Measurements from ENCODE around the gene WWOX. TPM values are rescaled to one million over a fixed set of nuclear protein-coding genes. Genes with fewer than 3 reads are reported as not detected.

Gene WWOX
- total RNA-seq, 2 experiments from 2014 or later, result 19.9 to 29.4 TPM

DNA sequence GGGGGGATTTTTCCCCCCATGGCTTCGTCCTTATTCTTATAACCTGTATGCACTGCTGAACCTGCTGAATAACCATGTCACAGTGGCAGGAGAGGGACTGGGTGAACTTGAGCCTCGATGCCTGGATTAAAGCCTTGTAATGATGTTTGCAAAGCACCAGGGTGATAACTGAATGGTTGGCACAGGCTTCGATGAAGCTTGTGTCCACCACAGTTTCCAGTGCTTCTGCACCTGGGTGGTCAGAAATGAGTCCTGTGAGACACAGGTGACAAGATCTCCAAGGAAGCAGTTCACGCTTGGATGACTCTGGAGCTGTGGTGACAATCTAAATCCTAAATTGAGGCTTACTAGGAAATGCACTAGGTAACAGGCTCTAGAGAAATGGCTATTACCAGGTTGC, 771.8 kb downstream of the WWOX start:
- Mint-ChIP-seq H3K4me3 (no peak overlapping the region), H3K9me3 (ENCODE audit: low read depth) (no peaks in the 10 kb centered on the region), H3K27me3 (no peaks in the 10 kb centered on the region), H3K36me3 (ENCODE audit: low read depth) (peaks cover 2% of the 10 kb centered on the region), H3K4me1 (no peaks in the 10 kb centered on the region), H3K27ac (no peak overlapping the region)
- CTCF ChIA-PET, result no interaction called here
- intact Hi-C loops (cut with DNase I, micrococcal nuclease), result no loop called here
- ATAC-seq, result no peak
- POLR2A ChIA-PET, result interaction anchor here (1.0 kb wide), 1 partner anchor 16 kb away, joined by 3 read pairs; no protein-coding TSS in a partner anchor
- DNase-seq, result no peak

DNA sequence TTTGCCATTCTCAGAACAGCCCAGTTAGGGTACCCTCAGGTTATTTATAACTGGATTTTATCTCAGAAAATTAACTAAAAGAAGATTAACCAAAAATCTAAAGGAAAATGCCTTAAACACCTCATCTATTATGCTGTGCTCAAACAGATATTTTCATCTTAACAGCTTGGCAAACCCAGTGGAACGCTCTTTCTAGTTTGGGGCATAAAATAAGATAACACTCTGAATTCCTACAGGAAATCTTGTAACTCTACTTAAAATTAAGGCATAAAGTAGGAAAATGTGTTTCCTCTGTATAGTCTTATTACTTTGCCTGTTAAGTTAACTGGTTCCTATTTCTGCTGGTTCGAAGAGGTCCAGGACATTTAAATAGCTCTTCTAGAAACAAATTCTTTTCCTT, 777.2 kb downstream of the WWOX start:
- Mint-ChIP-seq H3K9me3 (ENCODE audit: low read depth) (no peaks in the 10 kb centered on the region), H3K27ac (no peak overlapping the region)
- no peak for ATAC-seq

DNA sequence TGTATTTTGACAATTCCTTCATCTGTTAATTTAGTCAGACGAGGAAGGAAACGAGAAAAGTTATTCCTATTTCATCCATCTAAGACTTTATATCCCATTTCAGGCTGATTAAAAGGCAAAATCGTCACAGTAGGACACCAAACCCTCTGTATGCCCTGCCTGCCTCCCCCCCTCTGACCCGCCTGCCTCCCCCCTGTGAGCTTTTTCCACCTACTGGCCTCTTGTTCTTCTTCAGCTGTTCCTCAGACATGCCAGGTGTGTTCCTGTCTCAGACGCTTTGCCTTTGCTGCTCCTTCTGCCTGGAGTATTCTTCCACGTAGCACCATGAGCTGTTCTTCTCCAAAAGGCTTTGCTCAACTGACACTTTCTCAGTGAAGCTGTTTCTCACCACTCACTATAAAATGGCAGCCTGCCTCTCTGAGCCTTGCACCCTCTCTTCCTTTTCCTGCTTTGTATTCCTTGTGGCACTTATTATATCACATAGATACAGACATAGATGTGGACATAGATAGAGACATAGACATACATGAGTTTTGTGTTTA, 777.7 kb downstream of the WWOX start:
- intact Hi-C loops (cut with DNase I, micrococcal nuclease), result no loop called here
- H3K27ac Mint-ChIP-seq, result no peak overlapping the region
- no peaks in the 10 kb centered on the region for H3K4me1 Mint-ChIP-seq
- ChIA-PET CTCF (interaction anchor here (0.9 kb wide), 1 partner anchor 35 kb away, joined by 3 read pairs; no protein-coding TSS in a partner anchor), POLR2A (no interaction called here)
- H3K27me3 Mint-ChIP-seq, result no peaks in the 10 kb centered on the region
- DNase-seq (no peak), ATAC-seq (no peak)
- H3K36me3 Mint-ChIP-seq (ENCODE audit: low read depth), result no peaks in the 10 kb centered on the region
- no peak overlapping the region for H3K4me3 Mint-ChIP-seq
- no peaks in the 10 kb centered on the region for H3K9me3 Mint-ChIP-seq (ENCODE audit: low read depth)

More for the DNA sequence above, 777.2 kb downstream of the WWOX start:
- H3K4me3 Mint-ChIP-seq, result no peak overlapping the region
- no peak for DNase-seq
- CTCF ChIA-PET, result interaction anchor here (0.8 kb wide), 1 partner anchor 17 kb away, joined by 4 read pairs; no protein-coding TSS in a partner anchor
- no peaks in the 10 kb centered on the region for H3K27me3 Mint-ChIP-seq
- intact Hi-C loops (cut with DNase I, micrococcal nuclease), result no loop called here
- POLR2A ChIA-PET, result no interaction called here
- H3K4me1 Mint-ChIP-seq, result no peaks in the 10 kb centered on the region
- H3K36me3 Mint-ChIP-seq (ENCODE audit: low read depth), result no peaks in the 10 kb centered on the region

DNA sequence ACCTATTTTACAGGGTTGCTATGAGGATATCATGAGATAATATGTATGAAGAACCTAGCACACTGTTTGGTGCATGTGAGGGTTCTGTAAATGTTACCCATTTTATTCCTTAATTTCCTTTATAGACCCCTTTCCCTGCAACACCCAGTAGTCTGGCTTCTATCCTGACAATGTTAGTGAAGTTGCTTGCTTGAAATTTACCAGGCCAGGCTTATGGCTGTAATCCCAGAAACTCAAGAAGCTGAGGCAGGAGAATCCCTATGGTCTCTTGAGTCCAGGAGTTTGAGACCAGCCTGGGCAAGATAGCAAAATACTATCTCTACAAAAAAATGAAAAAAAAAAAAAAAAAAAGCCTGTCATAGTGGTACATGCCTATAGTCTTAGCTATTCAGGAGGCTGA, 779.1 kb downstream of the WWOX start:
- Mint-ChIP-seq H3K4me3 (no peak overlapping the region), H3K4me1 (peaks cover 3% of the 10 kb centered on the region), H3K36me3 (ENCODE audit: low read depth) (no peaks in the 10 kb centered on the region), H3K27ac (no peak overlapping the region), H3K27me3 (no peaks in the 10 kb centered on the region), H3K9me3 (ENCODE audit: low read depth) (no peaks in the 10 kb centered on the region)
- no peak for ATAC-seq
- POLR2A ChIA-PET, result no interaction called here
- CTCF ChIA-PET, result no interaction called here
- intact Hi-C loops (cut with DNase I, micrococcal nuclease), result no loop called here
- DNase-seq, result no peak

DNA sequence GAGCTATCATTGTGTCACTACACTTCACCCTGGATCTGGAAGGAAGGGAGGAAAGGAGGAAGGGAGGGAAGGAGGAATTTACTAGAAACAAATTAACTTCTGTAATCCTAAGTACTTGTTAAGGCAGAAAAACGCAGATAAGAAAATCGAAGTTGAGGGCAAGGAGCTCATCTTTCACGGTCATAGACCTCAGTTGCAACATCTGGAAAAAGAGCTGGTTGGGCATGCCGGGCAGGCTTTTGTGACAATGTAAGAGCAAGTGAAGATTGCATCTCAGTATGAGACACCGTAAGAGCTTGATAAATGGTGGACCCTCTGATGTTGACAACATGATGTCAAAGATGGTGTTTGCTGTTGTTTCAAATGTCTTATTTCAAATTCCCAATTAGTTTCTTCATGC, 779.6 kb downstream of the WWOX start:
- Mint-ChIP-seq H3K9me3 (ENCODE audit: low read depth) (no peaks in the 10 kb centered on the region), H3K27ac (no peak overlapping the region), H3K4me3 (no peak overlapping the region), H3K27me3 (no peaks in the 10 kb centered on the region), H3K4me1 (peaks cover 3% of the 10 kb centered on the region), H3K36me3 (ENCODE audit: low read depth) (no peaks in the 10 kb centered on the region)
- ChIA-PET CTCF (no interaction called here), POLR2A (no interaction called here)
- intact Hi-C loops (cut with DNase I, micrococcal nuclease), result no loop called here
- ATAC-seq, result no peak
- no peak for DNase-seq

DNA sequence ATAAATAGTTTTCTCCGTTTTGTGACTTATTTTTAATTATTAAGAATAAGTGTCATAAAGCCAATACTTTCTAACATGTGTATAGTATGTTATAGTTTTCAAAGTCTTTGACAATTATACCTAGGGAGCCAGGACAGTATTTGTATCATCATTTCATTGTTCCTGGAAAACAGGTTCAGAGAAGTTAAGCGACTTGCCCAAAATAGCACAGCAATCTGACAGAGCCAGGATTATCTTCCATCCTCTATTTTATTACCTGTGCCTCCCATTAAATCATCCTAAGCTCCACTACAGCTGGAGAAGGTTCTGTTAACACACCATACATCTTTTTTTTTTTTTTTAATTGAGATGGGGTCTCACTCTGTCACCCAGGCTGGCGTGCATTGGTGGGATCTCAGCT, 782.7 kb downstream of the WWOX start:
- H3K4me3 Mint-ChIP-seq, result no peak overlapping the region
- H3K27ac Mint-ChIP-seq, result no peak overlapping the region
- H3K9me3 Mint-ChIP-seq (ENCODE audit: low read depth), result no peaks in the 10 kb centered on the region
- CTCF ChIA-PET, result interaction anchor here (0.7 kb wide), 1 partner anchor 745 kb away, joined by 3 read pairs; no protein-coding TSS in a partner anchor
- H3K27me3 Mint-ChIP-seq, result no peaks in the 10 kb centered on the region
- H3K4me1 Mint-ChIP-seq, result peaks cover 3% of the 10 kb centered on the region
- no peak for ATAC-seq
- H3K36me3 Mint-ChIP-seq (ENCODE audit: low read depth), result no peaks in the 10 kb centered on the region
- POLR2A ChIA-PET, result no interaction called here
- no peak for DNase-seq
- intact Hi-C loops (cut with DNase I, micrococcal nuclease), result no loop called here

DNA sequence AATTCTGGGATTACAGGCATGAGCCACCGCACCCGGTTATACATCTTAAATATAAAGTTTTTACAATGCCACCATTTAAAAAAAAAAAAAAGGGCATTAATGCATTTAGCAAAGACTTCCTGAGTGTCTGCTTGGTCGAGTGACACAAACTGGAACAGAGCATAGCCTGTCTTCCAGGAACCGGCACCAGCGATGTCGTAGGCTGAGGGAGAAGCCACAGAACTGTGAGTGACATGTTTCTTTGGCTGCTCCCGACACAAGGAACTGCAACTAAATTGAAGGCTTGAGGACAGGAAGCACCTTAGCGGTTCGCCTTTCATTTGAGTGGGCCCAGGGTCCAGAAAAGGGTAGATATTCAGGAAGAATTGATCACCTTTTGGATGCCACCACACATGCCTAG, 783.3 kb downstream of the WWOX start:
- H3K27me3 Mint-ChIP-seq, result no peaks in the 10 kb centered on the region
- no peaks in the 10 kb centered on the region for H3K36me3 Mint-ChIP-seq (ENCODE audit: low read depth)
- H3K9me3 Mint-ChIP-seq (ENCODE audit: low read depth), result no peaks in the 10 kb centered on the region
- peaks cover 3% of the 10 kb centered on the region for H3K4me1 Mint-ChIP-seq
- peak; percentile 47 for DNase-seq
- ChIA-PET POLR2A (no interaction called here), CTCF (interaction anchor here (0.7 kb wide), 1 partner anchor 745 kb away, joined by 3 read pairs; no protein-coding TSS in a partner anchor)
- no peak overlapping the region for H3K4me3 Mint-ChIP-seq
- peak; percentile 70 for ATAC-seq
- no peak overlapping the region for H3K27ac Mint-ChIP-seq
- intact Hi-C loops (cut with DNase I, micrococcal nuclease), result no loop called here

DNA sequence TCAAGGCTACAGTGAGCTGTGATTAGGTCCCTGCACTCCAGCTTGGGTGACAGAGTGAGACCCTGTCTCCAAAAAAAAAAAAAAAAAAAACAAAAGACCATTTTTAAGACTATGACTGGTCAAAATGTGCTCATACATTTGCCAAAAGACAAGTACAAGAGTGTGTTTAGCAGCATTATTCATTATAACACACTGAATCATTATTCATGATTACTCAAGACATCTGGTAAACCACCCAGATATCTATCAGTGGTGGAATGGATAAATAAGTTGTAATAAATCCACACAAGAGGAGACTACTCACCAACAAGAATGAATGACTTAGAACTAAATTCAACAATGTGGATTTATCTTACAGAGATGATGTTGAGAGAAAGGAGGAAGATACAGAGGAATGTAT, 784.8 kb downstream of the WWOX start:
- Mint-ChIP-seq H3K9me3 (ENCODE audit: low read depth) (no peaks in the 10 kb centered on the region), H3K27me3 (no peaks in the 10 kb centered on the region), H3K27ac (no peak overlapping the region), H3K4me1 (peaks cover 5% of the 10 kb centered on the region), H3K4me3 (no peak overlapping the region), H3K36me3 (ENCODE audit: low read depth) (no peaks in the 10 kb centered on the region)
- ATAC-seq, result peak; percentile 36
- intact Hi-C loops (cut with DNase I, micrococcal nuclease), result no loop called here
- DNase-seq, result no peak
- ChIA-PET POLR2A (interaction anchor here (0.6 kb wide), 1 partner anchor 68 kb away, joined by 3 read pairs; no protein-coding TSS in a partner anchor), CTCF (interaction anchor here (0.6 kb wide), 1 partner anchor 332 kb away, joined by 3 read pairs; no protein-coding TSS in a partner anchor)

DNA sequence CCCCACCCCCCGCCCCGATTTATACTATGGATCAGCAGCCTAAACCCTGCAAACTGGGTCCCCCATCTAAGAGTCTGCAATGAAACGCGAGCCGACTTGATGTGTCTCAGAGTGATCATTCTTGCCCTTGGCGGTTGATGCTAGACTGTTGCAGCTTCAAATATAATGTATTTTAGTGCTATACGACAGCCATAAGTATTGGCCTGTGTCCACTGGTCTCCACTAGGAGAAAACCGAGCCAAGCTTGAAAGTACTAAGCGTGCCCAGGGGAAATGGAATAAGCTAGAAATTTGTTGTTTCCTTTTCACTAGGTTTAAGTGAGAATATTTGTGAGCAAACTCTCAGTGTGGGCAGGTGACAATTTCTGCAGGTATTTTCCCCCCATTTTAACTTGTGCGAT, 789.9 kb downstream of the WWOX start:
- intact Hi-C loops (cut with DNase I, micrococcal nuclease), result no loop called here

DNA sequence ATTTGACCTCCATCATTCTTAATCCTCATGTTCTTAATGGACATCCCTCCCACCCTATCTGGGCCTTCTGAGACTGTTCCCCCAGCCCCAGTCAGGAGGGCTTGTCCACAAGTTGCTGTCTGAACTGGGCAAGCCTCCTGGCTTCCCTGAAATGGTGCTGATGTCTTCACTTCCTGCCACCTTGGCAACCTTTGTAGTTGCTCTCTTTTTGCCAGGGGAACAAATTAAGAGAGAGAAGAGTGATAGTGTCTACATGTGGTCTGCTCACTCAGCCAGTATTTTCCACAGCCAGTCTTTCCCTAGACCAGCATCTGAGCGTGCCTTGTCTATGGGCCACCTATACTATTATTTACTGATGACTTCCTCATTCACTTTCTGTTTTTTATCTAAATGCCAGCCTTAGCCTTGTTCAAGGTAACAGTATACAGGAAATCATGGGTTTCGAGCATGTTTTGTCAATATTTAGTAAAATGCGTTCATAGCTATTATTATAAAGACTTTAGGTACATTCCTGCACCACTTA, 791.0 kb downstream of the WWOX start:
- Mint-ChIP-seq H3K36me3 (ENCODE audit: low read depth) (peaks cover 4% of the 10 kb centered on the region), H3K9me3 (ENCODE audit: low read depth) (peaks cover 2% of the 10 kb centered on the region), H3K27ac (peak overlapping the region; percentile 89), H3K4me3 (no peak overlapping the region), H3K27me3 (no peaks in the 10 kb centered on the region), H3K4me1 (peaks cover 44% of the 10 kb centered on the region)
- ATAC-seq (no peak), DNase-seq (no peak)
- intact Hi-C loops (cut with DNase I, micrococcal nuclease), result no loop called here
- ChIA-PET CTCF (no interaction called here), POLR2A (no interaction called here)

More for the DNA sequence above, 789.9 kb downstream of the WWOX start:
- peaks cover 34% of the 10 kb centered on the region for H3K4me1 Mint-ChIP-seq
- no peaks in the 10 kb centered on the region for H3K9me3 Mint-ChIP-seq (ENCODE audit: low read depth)
- no peak for DNase-seq
- no peak overlapping the region for H3K4me3 Mint-ChIP-seq
- H3K27me3 Mint-ChIP-seq, result no peaks in the 10 kb centered on the region
- no peak overlapping the region for H3K27ac Mint-ChIP-seq
- ATAC-seq, result no peak
- POLR2A ChIA-PET, result no interaction called here
- peaks cover 4% of the 10 kb centered on the region for H3K36me3 Mint-ChIP-seq (ENCODE audit: low read depth)
- CTCF ChIA-PET, result no interaction called here

DNA sequence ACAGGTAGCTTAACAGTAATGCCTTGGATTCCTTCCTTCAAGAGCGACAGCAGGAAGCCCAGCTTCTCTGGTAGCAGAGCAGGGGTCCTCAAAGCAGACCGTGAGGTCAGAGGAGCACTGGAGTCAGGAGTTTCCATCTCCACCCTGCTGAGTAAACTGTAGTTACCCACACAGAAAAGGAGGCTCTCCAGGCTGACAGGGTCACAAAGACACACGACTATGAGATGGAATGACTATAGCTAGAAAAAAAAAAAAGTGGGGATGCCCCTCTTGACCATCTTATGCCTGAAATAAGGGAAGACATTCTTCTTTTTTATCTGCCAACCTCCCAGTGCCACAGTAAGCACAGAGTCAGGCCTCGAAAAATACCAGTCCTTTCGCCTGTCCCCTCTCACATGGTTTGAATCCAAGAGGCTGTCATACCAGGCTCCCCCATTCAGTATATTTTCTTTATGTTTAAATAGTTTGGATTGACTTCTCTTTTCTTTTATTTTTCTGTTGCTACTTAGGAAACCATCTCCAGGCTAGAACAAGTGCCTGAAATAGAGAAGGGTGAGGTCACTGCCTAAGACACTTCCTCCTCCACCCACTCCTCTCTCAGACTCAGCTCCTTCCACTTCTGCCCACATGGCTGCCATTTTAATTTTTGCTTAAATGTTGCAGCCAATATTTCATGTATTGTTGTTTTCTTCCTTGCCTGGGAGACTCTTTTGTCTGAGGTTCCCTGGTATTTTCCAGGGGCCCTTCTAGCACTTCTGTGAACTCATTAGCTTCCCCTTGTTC, 793.7 kb downstream of the WWOX start:
- ATAC-seq, result peak; percentile 65
- CTCF ChIA-PET, result interaction anchor here (0.6 to 1.0 kb wide), 2 partner anchors 115 to 434 kb away, joined by 3 to 4 read pairs; no protein-coding TSS in a partner anchor
- H3K27me3 Mint-ChIP-seq, result no peaks in the 10 kb centered on the region
- POLR2A ChIA-PET, result interaction anchor here (1.1 to 2.2 kb wide), 4 partner anchors 84 to 707 kb away, joined by 4 to 11 read pairs (median 4); no protein-coding TSS in a partner anchor
- peak overlapping the region; percentile 80 for H3K27ac Mint-ChIP-seq
- peak; percentile 39 for DNase-seq
- intact Hi-C loops (cut with DNase I, micrococcal nuclease), result loop anchor here in 1 of 2 experiments (1.0 kb wide), 1 partner anchor 118 kb away; no protein-coding TSS in a partner anchor
- H3K4me3 Mint-ChIP-seq, result no peak overlapping the region
- H3K9me3 Mint-ChIP-seq (ENCODE audit: low read depth), result peaks cover 2% of the 10 kb centered on the region
- peaks cover 4% of the 10 kb centered on the region for H3K36me3 Mint-ChIP-seq (ENCODE audit: low read depth)
- peaks cover 61% of the 10 kb centered on the region for H3K4me1 Mint-ChIP-seq
